ENCODE results near the gene PAX2.
A peak's percentile ranks its signal among the peaks of the same experiment; 100 is the strongest.

The PAX2 gene

GRCh38 chr10:100858261-100858660 is 112.9 kb downstream of the PAX2 start:
- DNase-seq (ENCODE audit: low read depth), result no peak

GRCh38 chr10:100858747-100859483 is 113.5 kb downstream of the PAX2 start:
- no peak for DNase-seq (ENCODE audit: low read depth)

GRCh38 chr10:100859484-100859763 is 114.0 kb downstream of the PAX2 start:
- no peak for DNase-seq (ENCODE audit: low read depth)

DNA sequence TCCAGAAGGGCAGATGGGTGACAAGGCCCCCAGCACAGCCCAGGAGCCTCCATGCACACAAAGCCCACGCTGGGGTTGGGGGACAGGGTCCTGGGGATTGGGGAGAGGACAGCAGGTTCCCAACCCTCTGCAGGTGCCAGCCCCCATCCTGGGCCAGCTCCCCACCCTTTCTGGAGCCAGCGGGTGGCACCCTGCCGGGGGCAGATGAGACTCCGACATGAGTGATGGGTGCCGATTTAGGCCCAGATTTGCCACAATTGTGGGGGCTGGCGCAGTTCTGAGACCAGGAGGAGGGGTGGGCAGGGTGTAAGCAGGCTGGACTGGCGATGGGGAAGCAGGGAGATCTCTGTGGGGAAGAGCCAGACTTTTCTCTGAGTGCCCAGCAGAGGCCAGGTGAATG is 118.1 kb downstream of the PAX2 start:
- DNase-seq (ENCODE audit: low read depth), result no peak

- no peak for DNase-seq (ENCODE audit: low read depth)
Measured at GRCh38 chr10:100864036-100864885, 118.9 kb downstream of the PAX2 start.

- DNase-seq (ENCODE audit: low read depth), result no peak
Measured at GRCh38 chr10:100864978-100865377, 119.6 kb downstream of the PAX2 start.

DNA sequence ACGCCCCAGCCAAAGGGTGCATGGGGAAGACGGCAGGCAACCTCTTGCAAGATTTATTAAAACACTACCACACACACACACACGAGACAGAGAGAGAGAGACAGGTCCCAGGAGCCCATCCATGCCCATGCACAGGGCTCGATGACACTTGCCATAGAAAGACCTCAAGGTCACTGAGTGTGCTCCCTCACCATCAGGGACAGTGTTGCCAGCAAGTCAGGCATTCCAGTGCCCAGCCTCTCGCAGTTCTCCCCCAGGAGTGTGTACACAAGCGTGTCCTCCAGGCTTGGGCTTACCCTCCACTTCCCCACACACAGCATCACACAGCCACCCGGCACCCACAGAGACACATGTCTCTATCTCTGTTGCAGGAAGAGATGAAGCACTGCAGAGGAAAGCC is 120.6 kb downstream of the PAX2 start:
- no peak for DNase-seq (ENCODE audit: low read depth)

- DNase-seq (ENCODE audit: low read depth), result no peak
Measured at GRCh38 chr10:100866575-100867098, 121.3 kb downstream of the PAX2 start.

GRCh38 chr10:100867261-100867963 is 122.0 kb downstream of the PAX2 start:
- no peak for DNase-seq (ENCODE audit: low read depth)

DNA sequence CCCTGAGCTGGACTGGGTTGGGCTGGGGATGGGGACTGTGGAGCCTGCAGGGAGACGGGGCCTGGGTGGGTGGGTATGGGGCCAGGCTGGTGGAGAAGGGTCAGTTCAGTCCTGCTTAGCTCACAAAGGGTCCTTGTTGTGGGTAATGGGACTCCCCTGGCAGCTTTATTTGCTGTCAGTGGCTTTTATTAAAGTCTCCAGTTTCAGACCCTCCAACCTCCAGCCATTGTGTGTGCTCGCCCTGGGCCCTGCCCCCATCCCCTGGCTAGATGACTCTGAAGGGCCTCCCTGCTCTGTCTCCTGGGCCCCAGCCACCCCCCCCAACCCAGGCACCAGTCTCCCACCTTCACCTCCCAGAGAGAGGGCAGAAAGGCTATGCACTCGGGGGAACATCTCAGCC is 123.0 kb downstream of the PAX2 start:
- no peak for DNase-seq (ENCODE audit: low read depth)

GRCh38 chr10:100869399-100869798 is 124.0 kb downstream of the PAX2 start:
- no peak for DNase-seq (ENCODE audit: low read depth)

GRCh38 chr10:100872034-100872791 is 126.8 kb downstream of the PAX2 start:
- peak; percentile 27 for DNase-seq (ENCODE audit: low read depth)

GRCh38 chr10:100873146-100873826 is 127.9 kb downstream of the PAX2 start:
- DNase-seq (ENCODE audit: low read depth), result no peak

DNA sequence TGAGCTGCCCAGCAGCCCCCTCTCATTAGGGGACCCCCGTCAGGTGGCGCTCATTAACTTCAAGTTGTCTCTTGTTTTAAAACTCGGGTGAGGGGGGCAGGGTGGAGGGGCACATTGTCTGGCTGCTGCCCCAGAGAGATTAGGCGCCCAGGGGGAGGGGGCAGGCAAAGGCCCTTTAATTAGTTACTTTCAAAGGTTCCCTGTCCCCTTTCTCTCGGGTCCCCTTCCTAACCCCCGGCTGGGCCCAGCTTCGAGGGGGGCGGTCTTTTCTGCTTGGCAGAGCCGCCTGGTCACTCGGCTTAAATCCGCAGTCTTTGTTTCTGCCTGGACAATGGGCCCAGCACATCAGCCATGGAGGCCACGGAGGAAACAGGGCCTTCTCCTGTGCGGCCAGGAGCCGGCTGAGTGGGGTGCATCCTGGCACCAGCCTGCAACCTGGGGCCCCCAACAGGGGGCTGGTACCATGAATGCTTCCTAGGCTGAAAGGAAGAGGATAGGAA is 128.5 kb downstream of the PAX2 start:
- no peak for DNase-seq (ENCODE audit: low read depth)

DNA sequence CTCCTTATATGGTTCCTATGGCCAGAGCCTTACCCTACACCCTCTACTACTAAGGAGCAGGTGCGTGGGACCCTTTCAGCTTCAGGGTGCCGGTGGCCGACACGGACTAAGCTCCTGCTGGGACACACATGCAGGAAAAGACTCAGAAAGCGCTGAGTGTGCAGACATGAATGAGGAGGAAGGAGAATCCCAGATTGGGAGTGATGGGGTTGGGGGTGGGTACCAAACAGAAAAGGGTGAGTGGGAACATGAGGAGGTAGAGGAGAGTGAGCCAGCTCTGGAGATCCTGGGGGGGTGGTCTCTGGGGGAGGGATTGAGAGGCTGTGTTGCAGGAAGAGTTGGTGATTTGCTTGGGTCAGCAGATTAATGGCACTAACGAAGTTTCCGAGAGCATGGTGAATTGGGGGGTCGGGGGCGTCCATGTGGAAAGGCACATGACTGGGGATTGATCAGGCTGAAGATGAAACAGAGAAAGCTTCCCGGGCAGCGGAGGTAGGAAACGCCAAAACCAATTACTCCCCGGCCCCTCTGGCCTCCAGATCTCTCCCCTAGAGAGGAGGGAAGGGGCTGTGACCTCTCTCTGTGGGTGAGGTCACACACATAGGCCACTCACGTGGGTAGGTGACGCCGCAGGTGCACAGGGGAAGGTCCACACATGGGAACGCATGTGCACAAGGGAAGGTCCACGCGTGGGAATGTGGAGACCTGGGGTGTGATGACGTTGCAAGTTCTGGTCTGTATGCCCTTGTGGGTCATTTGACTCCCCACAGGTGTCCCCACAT is 129.5 kb downstream of the PAX2 start:
- DNase-seq (ENCODE audit: low read depth), result no peak

- DNase-seq (ENCODE audit: low read depth), result no peak
Measured at GRCh38 chr10:100875484-100876166, 130.2 kb downstream of the PAX2 start.

GRCh38 chr10:100876585-100877460 is 131.4 kb downstream of the PAX2 start:
- DNase-seq (ENCODE audit: low read depth), result no peak

DNA sequence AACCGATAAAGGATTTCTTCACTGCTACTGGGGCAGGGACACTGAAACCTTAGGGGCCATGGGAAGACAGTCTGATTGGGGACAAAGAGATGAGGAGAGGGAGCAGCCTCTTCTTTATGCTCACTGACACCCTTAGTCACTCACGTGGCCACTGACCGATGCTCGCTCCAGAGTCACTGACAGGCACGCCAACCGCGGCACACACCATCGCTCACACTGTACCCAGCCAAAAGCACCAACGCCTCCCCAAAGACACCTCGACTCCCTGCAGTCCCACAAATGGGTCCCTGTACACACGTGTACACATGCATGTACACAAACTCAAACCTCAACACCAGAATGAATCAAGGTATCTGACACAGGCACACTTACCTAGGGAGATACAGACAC is 132.1 kb downstream of the PAX2 start:
- DNase-seq (ENCODE audit: low read depth), result no peak
